Fibroblast of pulmonary artery (primary cell): Measurements from ENCODE around the gene FMNL3.

ENCODE experiments used
- DNase-seq: peaks from one replicate; pipeline ENCODE4 v3.0.0-alpha.2; 2010; ENCODE audit warnings: low read depth
- H3K4me3 ChIP-seq: replicated peaks from 2 replicates; pipeline ENCODE4 v1.5.1; 2011; ENCODE audit warnings: low read depth, mild to moderate bottlenecking, control low read depth, low read length, moderate library complexity
- TF ChIP-seq, protein P1 (sequence below): IDR thresholded peaks from 2 replicates; pipeline ENCODE4 v1.5.1; 2011; ENCODE audit warnings: mild to moderate bottlenecking, control low read depth, low read length, inconsistent platforms; ENCODE audit errors: missing control alignments

FMNL3 gene

DNA sequence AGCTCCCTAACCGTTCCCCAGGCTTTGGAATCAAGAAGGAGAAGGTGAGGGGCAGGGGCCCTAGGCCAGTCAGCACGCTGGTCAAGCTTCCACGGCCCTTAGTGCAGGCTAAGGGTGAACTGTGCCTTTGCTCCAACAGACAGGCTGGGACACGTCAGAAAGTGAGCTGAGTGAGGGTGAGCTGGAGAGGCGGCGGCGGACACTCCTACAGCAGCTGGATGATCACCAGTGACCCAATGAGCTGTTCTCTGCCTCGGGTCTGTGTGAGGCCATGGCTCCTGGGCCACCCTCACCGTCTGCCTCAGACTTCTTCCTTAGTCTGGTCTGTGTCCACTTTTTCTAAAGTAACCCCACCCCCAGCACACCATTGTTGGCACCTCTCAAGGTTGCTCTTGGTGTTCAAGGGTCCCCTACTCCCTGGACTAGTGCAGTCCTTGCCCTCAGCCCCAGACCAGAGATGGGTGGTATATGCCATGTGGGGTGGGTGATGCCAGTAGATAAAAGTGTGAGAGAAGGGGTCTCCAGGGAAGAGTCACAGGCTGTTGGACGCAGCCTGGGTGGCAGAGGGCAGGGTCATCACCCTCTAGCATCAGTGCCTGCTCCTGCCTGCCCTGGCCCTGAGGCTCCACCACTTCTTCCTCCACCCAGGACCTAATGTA is 63.1 kb downstream of the FMNL3 start:
- no peak overlapping the region for H3K4me3 ChIP-seq
- no peak for DNase-seq
- TF ChIP-seq, protein P1, sequence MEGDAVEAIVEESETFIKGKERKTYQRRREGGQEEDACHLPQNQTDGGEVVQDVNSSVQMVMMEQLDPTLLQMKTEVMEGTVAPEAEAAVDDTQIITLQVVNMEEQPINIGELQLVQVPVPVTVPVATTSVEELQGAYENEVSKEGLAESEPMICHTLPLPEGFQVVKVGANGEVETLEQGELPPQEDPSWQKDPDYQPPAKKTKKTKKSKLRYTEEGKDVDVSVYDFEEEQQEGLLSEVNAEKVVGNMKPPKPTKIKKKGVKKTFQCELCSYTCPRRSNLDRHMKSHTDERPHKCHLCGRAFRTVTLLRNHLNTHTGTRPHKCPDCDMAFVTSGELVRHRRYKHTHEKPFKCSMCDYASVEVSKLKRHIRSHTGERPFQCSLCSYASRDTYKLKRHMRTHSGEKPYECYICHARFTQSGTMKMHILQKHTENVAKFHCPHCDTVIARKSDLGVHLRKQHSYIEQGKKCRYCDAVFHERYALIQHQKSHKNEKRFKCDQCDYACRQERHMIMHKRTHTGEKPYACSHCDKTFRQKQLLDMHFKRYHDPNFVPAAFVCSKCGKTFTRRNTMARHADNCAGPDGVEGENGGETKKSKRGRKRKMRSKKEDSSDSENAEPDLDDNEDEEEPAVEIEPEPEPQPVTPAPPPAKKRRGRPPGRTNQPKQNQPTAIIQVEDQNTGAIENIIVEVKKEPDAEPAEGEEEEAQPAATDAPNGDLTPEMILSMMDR: no peak

DNA sequence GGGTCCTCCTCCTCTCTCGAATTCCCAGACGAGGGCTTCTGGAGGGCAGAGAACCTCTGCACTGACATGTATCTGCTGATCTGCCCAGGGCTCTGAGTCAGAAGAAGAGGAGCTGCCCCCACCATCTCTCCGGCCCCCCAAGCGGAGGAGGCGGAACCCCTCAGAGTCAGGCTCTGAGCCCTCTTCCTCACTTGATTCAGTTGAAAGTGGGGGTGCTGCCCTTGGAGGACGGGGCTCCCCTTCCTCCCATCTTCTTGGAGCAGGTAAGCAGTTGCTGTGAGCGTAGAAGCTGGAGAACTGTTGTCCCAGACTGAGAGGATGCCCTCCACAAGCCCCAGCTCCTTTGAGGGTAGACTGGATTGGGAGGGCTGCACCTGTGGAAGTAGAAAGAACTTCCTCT is 64.1 kb downstream of the FMNL3 start:
- TF ChIP-seq, protein P1: no peak
- no peak overlapping the region for H3K4me3 ChIP-seq
- DNase-seq: no peak

DNA sequence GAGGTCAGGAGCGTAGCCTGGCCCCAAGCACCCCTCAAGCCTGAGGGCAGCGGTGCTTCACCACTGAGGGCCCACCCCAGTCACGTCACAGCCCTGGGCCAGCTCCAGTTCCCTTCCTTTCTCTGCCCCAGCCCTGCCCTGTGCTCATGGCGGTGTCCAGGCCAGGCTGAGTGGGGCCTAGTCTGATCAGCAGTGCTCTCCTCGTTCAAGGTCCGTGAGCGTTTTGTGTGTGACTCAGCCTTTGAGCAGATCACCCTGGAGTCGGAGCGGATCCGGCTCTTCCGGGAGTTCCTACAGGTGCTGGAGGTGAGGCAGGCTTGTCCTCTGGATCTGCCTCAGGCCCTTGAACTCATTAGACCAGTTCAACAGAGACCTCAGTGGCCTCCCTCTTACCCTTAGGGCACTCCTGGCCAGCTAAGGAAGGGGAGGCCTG is 64.8 kb downstream of the FMNL3 start:
- TF ChIP-seq, protein P1: no peak
- H3K4me3 ChIP-seq: no peak overlapping the region
- DNase-seq: no peak

DNA sequence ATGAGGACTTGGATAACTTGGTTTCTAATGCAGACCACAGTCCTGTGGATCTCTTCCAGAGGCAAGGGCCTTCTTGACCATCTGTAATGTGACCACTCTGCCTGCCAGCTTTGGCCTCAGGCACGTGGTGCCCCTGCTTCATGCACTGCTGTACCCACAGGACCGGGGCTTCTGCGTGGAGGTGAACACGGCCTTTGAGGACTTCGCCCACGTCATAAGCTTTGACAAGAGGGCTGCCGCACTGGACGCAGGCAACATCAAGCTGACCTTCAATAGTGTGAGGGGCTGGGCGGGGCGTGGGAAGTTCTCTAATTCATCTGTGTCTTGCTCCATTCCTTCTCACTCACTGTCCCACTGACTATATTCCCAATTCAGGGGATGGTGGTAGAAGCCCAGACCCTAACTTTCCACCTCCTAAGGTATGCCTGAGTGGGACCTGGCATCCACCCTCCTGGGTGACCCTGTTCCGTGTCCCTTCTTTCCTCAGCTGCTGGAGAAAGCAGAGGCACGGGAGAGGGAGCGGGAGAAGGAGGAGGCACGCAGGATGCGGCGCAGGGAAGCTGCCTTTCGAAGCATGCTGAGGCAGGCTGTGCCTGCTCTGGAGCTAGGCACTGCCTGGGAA is 65.3 kb downstream of the FMNL3 start:
- DNase-seq: no peak
- H3K4me3 ChIP-seq: no peak overlapping the region
- TF ChIP-seq, protein P1: no peak

DNA sequence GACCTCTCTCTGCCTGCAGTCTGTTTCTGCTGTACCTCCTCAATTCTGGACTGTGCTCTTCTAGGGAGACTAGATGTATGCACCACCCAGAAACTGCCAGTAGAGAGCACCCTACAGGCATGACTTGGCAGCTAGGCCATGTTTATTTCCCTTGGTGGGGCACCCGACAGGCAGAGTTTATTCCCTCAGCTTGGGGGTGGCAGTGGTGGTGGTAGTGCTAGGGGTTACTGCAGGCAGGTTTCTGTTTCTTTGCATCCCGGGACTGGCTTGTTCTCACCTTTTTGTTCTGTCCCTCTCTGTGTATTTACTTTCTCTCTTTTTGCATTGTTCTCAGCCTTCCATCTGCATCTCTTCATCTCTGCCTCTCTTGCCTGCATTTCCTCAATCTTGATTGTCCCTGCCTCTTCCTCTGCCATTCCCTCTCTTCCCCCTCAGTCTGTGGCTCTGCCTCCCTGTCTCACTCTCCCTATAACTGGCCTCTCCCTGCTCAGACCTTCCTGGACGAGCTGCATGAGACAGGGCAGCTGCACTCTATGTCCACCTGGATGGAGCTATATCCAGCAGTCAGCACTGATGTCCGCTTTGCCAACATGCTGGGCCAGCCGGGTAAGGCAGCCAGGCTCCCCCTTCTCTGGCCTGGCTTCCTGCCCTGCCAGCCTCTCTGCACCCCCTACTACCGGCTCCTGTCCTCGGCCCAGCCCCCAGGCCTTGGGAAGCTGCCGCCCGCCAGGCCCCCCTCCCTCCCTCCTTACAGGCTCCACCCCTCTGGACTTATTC is 70.0 kb downstream of the FMNL3 start:
- TF ChIP-seq, protein P1: peak; percentile 86
- peak; percentile 81 for DNase-seq
- H3K4me3 ChIP-seq: no peak overlapping the region

DNA sequence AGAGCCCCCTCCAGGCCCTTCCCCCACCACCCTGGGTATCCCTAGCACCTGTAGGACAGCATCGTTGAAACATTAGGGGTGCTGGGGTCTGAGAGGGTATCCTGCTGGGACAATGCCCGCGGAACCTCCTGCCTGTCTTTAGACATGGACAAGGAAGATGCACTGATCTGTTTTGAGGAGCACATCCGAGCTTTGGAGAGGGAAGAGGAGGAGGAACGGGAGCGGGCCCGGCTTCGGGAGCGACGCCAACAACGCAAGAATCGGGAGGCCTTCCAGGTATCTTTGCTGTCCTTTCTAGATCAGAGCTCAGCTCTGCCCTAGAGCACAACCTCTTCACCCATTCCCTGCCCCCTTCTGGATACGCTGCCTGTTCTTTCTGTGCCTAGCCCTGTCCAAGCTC is 70.6 kb downstream of the FMNL3 start:
- no peak overlapping the region for H3K4me3 ChIP-seq
- TF ChIP-seq, protein P1: no peak
- no peak for DNase-seq
